GM10266 (cell line): ENCODE results near the gene COX11.

ENCODE experiments used
- DNase-seq: peaks from one replicate; pipeline ENCODE4 v3.0.0; 2012; ENCODE audit errors: extremely low spot score
- TF ChIP-seq, protein P1 (sequence below): IDR thresholded peaks from 2 replicates; pipeline ENCODE4 v1.5.1; 2012; ENCODE audit warnings: mild to moderate bottlenecking, low read depth; ENCODE audit not compliant: control insufficient read depth, insufficient read depth; ENCODE audit errors: missing control alignments

Gene COX11

DNA sequence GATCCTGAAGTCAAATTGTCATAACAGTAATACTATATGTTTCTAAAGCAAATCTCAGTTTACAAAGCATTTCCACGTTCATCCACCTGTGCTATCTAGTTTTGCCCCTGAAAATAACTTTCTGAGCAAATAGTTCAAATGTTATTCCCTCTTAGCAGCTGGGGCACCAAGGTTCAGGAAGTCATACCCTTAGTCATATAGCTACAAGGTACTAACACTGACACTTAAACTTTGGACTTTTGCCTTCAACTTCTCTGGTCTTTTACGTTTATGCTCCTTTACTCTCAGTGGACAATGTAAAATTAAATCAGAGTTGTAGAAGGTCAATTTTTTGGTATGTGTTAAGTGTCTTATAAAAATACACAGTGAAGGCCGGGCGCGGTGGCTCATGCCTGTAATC lies 33.0 kb downstream of the COX11 start:
- TF ChIP-seq, protein P1, sequence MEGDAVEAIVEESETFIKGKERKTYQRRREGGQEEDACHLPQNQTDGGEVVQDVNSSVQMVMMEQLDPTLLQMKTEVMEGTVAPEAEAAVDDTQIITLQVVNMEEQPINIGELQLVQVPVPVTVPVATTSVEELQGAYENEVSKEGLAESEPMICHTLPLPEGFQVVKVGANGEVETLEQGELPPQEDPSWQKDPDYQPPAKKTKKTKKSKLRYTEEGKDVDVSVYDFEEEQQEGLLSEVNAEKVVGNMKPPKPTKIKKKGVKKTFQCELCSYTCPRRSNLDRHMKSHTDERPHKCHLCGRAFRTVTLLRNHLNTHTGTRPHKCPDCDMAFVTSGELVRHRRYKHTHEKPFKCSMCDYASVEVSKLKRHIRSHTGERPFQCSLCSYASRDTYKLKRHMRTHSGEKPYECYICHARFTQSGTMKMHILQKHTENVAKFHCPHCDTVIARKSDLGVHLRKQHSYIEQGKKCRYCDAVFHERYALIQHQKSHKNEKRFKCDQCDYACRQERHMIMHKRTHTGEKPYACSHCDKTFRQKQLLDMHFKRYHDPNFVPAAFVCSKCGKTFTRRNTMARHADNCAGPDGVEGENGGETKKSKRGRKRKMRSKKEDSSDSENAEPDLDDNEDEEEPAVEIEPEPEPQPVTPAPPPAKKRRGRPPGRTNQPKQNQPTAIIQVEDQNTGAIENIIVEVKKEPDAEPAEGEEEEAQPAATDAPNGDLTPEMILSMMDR, result no peak
- no peak for DNase-seq

DNA sequence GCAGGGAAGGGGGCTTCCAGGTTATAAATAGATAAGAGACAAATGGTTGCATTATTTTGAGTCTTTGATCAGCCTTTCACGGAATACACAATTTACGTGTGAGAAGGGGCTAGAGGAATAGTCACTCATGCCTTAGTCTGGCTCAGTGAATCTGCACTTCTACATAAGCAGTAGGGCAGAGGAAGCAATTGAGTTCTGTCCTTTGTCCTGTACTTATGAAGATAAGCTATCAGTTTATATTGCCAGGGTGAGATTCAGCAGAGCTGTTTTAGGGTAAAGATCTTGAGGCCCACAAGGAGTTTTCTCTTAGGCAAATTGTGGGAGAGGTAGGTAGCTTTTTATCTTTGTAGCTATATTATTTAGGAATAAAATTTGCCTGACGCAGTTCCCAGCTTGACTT lies 34.5 kb downstream of the COX11 start:
- TF ChIP-seq, protein P1, result no peak
- no peak for DNase-seq

DNA sequence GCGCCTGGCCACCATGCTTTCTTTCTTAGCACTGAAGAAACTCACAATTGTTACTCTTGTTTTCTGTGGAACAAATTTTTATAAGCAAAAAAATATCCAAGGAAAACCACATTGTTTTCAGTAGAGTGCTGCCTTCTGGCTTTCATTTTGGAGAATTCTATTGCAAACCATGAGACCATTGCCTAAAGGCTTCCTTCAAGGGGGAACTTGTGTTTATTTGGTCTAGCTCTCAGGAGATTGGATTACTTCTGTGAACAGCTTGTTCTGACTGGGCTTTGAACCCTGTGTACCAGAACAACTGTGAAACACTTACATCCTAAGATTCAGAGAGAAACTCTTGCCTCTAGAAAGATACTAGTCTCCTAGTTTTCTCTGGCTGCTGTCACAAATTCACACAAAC lies 35.7 kb downstream of the COX11 start:
- no peak for DNase-seq
- TF ChIP-seq, protein P1, result no peak

DNA sequence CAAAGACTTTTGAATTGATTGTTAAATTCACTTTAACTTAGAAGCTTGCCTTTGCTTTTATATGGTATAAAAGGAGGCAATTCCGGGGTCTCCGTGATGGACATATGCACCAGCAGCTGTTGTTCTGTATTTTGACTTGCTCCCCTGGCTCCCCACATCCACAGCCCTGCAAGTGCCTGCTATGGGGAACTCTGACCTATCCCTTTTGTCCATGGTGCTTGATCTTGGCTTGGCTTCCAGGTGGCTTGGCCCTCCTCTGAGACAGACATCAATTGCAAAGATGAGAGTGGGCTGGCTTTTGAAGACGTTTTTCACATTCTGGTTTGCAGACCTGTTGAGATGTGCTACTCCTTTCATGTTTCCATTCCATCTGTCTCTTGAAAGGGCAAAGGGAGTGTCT lies 40.9 kb downstream of the COX11 start:
- no peak for DNase-seq
- TF ChIP-seq, protein P1, result no peak

DNA sequence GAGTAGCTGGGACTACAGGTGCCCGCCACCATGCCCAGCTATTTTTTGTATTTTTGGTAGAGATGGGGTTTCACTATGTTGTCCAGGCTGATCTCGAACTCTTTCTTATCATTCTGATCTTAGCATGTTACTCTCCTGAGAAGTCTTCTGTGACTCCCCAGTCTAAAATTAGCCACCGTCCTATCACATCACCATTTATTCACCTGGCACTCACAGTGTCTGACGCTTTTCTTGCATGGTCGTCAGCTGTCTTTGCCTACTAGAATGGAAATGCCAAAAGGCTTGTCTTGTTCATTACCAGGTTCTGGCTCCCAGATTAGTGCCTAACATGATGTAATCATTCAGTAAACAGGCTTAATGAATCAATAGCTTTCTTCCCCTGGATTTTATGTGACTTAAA lies 44.0 kb downstream of the COX11 start:
- DNase-seq, result no peak
- TF ChIP-seq, protein P1, result no peak

DNA sequence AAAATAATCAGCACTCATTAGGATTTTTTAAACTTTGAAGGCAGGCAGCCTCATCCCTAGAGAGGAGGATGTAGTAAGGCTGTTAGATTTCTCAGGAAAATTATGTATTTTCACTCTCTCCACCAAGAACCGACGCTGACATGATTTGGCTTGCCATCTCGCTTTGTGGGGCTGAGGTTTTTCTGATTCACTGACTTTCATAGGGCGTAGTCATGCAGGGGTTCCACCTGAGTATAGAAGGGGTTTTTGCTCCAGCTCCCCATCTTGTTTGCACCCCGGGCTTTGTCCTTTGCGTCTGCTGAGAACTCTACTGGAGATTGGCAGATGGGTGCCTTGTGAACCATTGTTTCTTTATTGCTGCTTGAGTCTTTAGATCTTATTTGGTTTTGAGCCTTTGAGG lies 47.6 kb downstream of the COX11 start:
- TF ChIP-seq, protein P1, result no peak
- DNase-seq, result no peak

DNA sequence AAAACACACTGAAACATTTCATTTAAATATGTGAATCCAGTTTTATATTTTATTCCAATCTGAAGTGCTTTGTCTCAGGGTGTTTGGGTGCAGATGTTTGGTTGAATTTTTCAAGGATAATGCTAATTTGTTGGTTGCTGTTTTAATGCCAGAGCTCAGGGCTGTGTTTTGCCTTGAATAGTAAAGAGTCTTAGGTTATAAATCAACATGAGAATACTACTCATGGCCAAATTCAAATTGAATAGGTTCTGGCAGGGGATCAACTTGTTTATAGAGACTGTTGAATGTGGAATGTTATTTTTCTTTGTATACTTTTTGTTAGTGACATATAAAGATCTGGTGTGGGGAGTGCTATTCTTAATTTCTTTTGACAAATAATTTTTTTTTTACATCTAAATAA lies 49.0 kb downstream of the COX11 start:
- TF ChIP-seq, protein P1, result no peak
- no peak for DNase-seq
